ENCODE measurements around the gene GPC2. TPM values are rescaled to one million over a fixed set of nuclear protein-coding genes. Genes with fewer than 3 reads are reported as not detected.

The GPC2 gene
- total RNA-seq, 1 experiment from 2014 or later = 1.9 TPM

DNA sequence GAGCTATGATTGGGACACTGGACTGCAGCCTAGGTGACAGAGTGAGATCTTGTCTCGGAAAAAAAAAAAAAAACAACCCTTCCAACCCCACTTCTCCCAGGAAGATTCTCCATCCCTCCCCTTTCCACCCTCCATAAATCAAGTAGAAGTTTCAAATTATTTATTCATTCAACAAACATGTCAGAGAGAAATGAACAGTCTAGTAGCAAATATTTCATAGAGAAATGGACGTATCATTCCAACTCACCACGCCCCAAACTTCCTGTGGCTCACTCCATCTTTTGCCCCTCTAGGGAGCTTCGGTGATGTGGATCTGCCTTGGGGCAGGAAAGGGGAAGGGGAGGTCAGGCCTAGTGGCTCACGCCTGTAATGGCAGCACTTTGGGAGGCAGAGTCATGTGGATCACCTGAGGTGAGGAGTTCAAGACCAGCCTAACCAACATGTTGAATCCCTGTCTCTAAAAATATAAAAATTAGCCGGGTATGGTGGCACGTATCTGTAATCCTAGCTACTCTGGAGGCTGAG, 18.0 kb downstream of the GPC2 start:
- peak overlapping the region; percentile 90 for H3K4me2 ChIP-seq (ENCODE audit: low read depth, low read length, poor library complexity, severe bottlenecking)
- no peaks in the 10 kb centered on the region for H3K9me3 ChIP-seq (ENCODE audit: low read length)
- H3K9ac ChIP-seq (ENCODE audit: low read length) = peak overlapping the region; percentile 95
- H4K20me1 ChIP-seq (ENCODE audit: insufficient read depth, low read depth, low read length) = peaks cover 12% of the 10 kb centered on the region; the same call in 1 of the 2 replicates
- no peaks in the 10 kb centered on the region for H3K27me3 ChIP-seq (ENCODE audit: low read length)
- peaks cover 17% of the 10 kb centered on the region for H3K79me2 ChIP-seq (ENCODE audit: low read length)
- H3K9me2 ChIP-seq (replicated peaks; ENCODE audit: insufficient read depth, low read length) = no peaks in the 10 kb centered on the region
- H3K4me3 ChIP-seq (ENCODE audit: low read length) = peak overlapping the region; percentile 100
- H3K36me3 ChIP-seq (ENCODE audit: insufficient read depth, low read length) = peaks cover 6% of the 10 kb centered on the region
- peak overlapping the region; percentile 69; the same call in 1 of the 2 replicates for H2AFZ ChIP-seq (ENCODE audit: low read length)
- DNase-seq = peak; percentile 60
- H3K4me1 ChIP-seq (ENCODE audit: low read length) = peaks cover 23% of the 10 kb centered on the region
- H3K27ac ChIP-seq (ENCODE audit: low read length) = no peak overlapping the region

DNA sequence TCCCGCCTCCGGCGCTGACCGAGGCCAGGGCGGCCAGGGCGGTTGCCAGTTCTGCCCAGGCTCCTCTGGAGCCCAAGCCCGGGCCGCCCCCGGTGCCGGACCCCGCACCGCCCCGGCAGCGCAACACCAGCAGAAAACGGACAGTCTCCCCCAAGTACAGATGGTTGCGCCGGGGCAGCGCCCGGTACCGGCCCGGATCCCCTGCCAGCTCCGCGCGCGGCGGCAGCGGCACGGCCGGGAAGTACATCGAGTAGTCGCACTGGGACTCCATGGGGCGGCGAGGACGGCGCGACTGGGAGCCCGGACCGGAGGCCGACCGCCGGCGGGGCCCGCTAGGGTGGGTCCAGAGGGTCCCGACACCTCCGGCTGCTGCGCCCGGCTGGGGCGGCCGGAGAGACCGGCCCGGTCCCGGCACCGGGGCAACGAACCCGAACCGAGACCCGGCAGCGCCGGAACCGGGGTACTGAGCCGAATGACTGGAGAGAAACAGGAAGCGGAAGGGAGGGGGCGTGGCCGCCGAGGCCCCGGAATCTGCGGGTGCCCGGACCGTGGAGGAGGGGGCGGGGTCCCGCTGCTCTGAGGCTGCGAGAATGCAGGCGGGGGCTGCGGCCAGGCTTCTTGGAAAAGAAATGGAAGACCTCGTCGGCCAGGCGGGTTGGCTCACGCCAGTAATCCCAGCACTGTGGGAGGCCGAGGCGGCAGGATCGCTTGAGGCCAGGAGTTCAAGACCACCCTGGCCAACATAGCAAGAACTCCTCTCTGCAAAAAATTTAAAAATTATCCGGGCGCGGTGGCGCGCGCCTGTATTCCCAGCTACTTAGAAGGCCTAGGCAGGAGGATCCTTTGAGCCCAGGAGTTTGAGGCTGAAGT, 18.7 kb downstream of the GPC2 start, which contains the start of gene TRAPPC14:
TRAPPC14 (minus strand) TSS at position 495 of the 870 bp plus-strand sequence; CDS start at position 271, 224 bp downstream.
- Histone ChIP-seq H3K9me3 (ENCODE audit: low read length) (no peaks in the 10 kb centered on the region), H3K79me2 (ENCODE audit: low read length) (peaks cover 17% of the 10 kb centered on the region), H3K4me1 (ENCODE audit: low read length) (peaks cover 23% of the 10 kb centered on the region), H3K27ac (ENCODE audit: low read length) (peak within 1 kb of the TSS; percentile 54), H3K9me2 (replicated peaks; ENCODE audit: insufficient read depth, low read length) (no peaks in the 10 kb centered on the region), H3K4me2 (ENCODE audit: low read depth, low read length, poor library complexity, severe bottlenecking) (peak within 1 kb of the TSS; percentile 90), H3K27me3 (ENCODE audit: low read length) (no peaks in the 10 kb centered on the region), H3K9ac (ENCODE audit: low read length) (peak within 1 kb of the TSS; percentile 95), H4K20me1 (ENCODE audit: insufficient read depth, low read depth, low read length) (peaks cover 12% of the 10 kb centered on the region; the same call in 1 of the 2 replicates), H2AFZ (ENCODE audit: low read length) (peak within 1 kb of the TSS; percentile 69; the same call in 1 of the 2 replicates), H3K4me3 (ENCODE audit: low read length) (peak within 1 kb of the TSS; percentile 100), H3K36me3 (ENCODE audit: insufficient read depth, low read length) (peaks cover 6% of the 10 kb centered on the region)
- DNase-seq = peak; percentile 93

DNA sequence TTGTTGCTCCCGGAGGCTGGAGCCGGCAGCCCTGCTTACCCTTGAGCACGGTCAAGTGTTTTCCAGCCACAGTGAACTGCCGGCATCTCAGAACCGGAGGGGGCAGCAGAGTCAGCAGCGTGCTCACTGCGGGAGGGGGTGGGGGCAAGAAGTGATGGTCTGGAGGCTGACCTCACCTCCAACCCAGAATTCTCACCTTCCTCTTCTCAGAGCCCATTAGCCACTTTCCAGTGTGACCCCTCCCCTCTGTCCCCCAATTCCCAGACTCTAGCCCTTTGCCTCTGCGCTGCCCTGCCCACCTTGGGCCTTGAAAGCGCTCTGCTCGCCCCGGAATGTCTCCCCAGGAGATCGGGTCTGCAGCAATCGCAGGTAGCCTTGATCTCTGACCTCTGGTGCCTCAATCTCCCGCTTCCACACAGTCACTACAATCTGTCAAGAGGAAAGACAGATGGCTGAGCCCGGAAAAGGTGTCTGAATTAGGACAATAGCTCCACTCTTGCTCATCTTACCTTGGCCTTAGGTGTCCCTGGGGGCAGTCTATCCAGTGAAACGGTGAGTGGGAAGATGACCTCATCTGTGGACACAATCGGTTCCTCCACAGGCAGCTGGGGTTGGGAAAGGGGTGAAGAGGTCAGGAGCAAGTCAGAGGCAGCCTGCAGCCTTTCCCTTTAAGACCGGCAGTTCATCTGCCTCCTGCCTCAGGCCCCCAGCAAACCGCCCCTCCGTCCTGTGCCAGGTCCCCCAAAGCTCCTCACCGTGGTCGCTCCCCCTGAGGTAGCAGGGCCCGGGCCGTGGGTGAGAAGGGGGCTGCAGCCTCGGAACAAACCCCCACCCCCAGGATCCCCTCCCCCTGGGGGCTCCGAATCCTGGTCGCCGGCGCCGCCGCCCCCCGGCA, 19.6 kb downstream of the GPC2 start:
- no peak overlapping the region for H2AFZ ChIP-seq (ENCODE audit: low read length)

DNA sequence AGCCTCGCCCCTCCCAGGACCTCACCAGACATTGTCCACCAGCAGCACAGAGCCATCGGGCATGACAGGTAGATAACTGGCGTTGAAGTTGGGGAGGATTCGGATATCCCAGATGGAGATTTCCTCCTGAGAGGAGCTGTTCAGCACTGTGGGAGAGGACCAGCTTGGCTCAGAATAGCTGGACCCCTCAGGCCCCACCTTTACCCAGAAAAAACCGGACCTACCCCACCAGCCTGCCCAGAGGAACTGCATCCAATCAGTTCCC, 20.2 kb downstream of the GPC2 start:
- H3K79me2 ChIP-seq (ENCODE audit: low read length) = peaks cover 21% of the 10 kb centered on the region
- H3K4me1 ChIP-seq (ENCODE audit: low read length) = peaks cover 33% of the 10 kb centered on the region
- H3K27me3 ChIP-seq (ENCODE audit: low read length) = no peaks in the 10 kb centered on the region
- H3K9me3 ChIP-seq (ENCODE audit: low read length) = no peaks in the 10 kb centered on the region
- no peaks in the 10 kb centered on the region for H3K9me2 ChIP-seq (replicated peaks; ENCODE audit: insufficient read depth, low read length)
- peak overlapping the region; percentile 100 for H3K4me3 ChIP-seq (ENCODE audit: low read length)
- H4K20me1 ChIP-seq (ENCODE audit: insufficient read depth, low read depth, low read length) = peaks cover 12% of the 10 kb centered on the region; the same call in 1 of the 2 replicates
- peak overlapping the region; percentile 34; the same call in 1 of the 2 replicates for H3K27ac ChIP-seq (ENCODE audit: low read length)
- no peak for DNase-seq
- peaks cover 6% of the 10 kb centered on the region for H3K36me3 ChIP-seq (ENCODE audit: insufficient read depth, low read length)
- H3K4me2 ChIP-seq (ENCODE audit: low read depth, low read length, poor library complexity, severe bottlenecking) = peak overlapping the region; percentile 90
- H2AFZ ChIP-seq (ENCODE audit: low read length) = no peak overlapping the region
- peak overlapping the region; percentile 95 for H3K9ac ChIP-seq (ENCODE audit: low read length)

More for the DNA sequence above, 19.6 kb downstream of the GPC2 start:
- H3K27ac ChIP-seq (ENCODE audit: low read length) = peak overlapping the region; percentile 54
- peak; percentile 61 for DNase-seq
- H3K79me2 ChIP-seq (ENCODE audit: low read length) = peaks cover 21% of the 10 kb centered on the region
- peaks cover 27% of the 10 kb centered on the region for H3K4me1 ChIP-seq (ENCODE audit: low read length)
- no peaks in the 10 kb centered on the region for H3K27me3 ChIP-seq (ENCODE audit: low read length)
- H3K4me3 ChIP-seq (ENCODE audit: low read length) = peak overlapping the region; percentile 100
- peaks cover 12% of the 10 kb centered on the region; the same call in 1 of the 2 replicates for H4K20me1 ChIP-seq (ENCODE audit: insufficient read depth, low read depth, low read length)
- peak overlapping the region; percentile 90 for H3K4me2 ChIP-seq (ENCODE audit: low read depth, low read length, poor library complexity, severe bottlenecking)
- no peaks in the 10 kb centered on the region for H3K9me3 ChIP-seq (ENCODE audit: low read length)
- no peaks in the 10 kb centered on the region for H3K9me2 ChIP-seq (replicated peaks; ENCODE audit: insufficient read depth, low read length)
- peaks cover 6% of the 10 kb centered on the region for H3K36me3 ChIP-seq (ENCODE audit: insufficient read depth, low read length)
- peak overlapping the region; percentile 95 for H3K9ac ChIP-seq (ENCODE audit: low read length)

DNA sequence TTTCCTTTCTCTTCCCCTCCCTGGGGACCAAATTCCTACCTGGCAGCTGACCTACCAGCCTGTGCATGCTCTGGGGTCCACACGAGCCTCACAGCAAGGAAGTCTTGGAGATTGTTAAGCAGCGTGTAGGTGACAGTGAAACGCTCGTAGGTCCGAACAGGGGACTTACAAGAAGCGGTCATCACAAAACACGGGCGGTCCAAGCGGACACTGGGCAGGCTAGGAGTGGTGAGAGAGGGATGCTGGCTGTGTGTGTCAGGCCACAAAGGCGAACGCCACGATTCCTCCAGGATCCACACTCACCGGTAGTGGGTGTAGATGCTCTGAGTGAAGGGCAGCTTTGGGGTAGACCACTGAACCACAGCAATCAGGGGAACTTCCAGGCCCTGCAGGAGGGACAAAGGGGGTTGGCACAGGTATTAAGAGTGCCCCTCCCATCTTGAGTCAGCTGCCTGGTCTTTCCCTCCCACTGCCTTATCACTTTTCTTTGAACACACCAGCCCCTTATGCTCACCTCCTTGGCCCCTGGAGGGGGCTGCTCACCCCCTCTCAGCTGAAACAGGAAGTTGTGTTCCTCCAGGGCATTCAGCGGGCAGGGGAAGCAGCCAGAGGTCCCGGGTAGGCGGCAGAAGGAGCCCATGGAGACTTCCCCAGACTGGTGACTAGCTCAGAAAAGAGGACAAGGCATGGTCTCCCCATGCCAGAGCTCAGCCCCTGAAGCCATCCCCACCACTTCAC, 20.7 kb downstream of the GPC2 start:
- no peaks in the 10 kb centered on the region for H3K27me3 ChIP-seq (ENCODE audit: low read length)
- peaks cover 38% of the 10 kb centered on the region for H3K4me1 ChIP-seq (ENCODE audit: low read length)
- H3K9ac ChIP-seq (ENCODE audit: low read length) = peak overlapping the region; percentile 95
- peaks cover 21% of the 10 kb centered on the region for H3K79me2 ChIP-seq (ENCODE audit: low read length)
- no peaks in the 10 kb centered on the region for H3K9me3 ChIP-seq (ENCODE audit: low read length)
- peaks cover 9% of the 10 kb centered on the region for H3K36me3 ChIP-seq (ENCODE audit: insufficient read depth, low read length)
- H3K4me3 ChIP-seq (ENCODE audit: low read length) = peak overlapping the region; percentile 100; the same call in 1 of the 2 replicates
- peak; percentile 62 for DNase-seq
- peak overlapping the region; percentile 34; the same call in 1 of the 2 replicates for H3K27ac ChIP-seq (ENCODE audit: low read length)
- peak overlapping the region; percentile 90 for H3K4me2 ChIP-seq (ENCODE audit: low read depth, low read length, poor library complexity, severe bottlenecking)
- H4K20me1 ChIP-seq (ENCODE audit: insufficient read depth, low read depth, low read length) = peaks cover 12% of the 10 kb centered on the region; the same call in 1 of the 2 replicates
- no peaks in the 10 kb centered on the region for H3K9me2 ChIP-seq (replicated peaks; ENCODE audit: insufficient read depth, low read length)
- H2AFZ ChIP-seq (ENCODE audit: low read length) = no peak overlapping the region

DNA sequence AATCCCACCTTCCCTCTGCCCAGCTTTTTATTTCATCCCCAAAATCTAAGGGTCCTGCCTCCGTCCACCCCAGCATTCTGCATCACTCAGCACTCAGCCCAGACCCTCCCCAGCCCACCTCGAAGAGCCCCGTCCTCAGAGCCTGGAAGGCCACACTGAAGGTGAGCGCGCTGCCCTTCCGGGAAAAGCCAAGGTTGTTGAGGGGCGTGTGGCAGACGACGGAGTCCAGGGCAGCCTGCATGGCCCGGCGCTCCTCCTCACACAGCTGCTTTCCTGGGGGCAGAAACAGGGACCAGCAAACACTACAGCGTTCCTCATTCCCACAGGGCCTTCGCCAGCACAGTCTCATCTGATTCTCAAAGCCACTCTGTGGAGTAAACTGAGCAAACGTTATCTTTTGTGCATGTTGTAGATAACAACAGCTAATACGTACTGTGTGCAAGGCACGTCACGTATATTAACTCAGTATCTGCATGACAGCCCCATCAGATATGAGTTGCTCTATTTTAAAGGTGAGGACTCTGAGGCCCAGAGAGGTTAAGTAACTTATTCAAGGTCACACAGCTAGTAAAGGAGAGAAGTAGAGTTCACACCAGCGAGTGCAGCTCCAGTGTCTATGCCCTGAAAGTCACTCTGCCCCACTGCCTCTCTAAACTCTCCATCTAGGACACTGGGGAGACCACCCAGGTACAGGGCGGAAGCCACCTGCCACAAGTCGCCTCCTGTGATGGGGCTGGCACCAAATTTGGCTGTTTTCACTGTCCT, 21.4 kb downstream of the GPC2 start:
- Histone ChIP-seq H3K36me3 (ENCODE audit: insufficient read depth, low read length) (peaks cover 9% of the 10 kb centered on the region), H3K9me2 (replicated peaks; ENCODE audit: insufficient read depth, low read length) (no peaks in the 10 kb centered on the region), H3K79me2 (ENCODE audit: low read length) (peaks cover 23% of the 10 kb centered on the region), H3K9ac (ENCODE audit: low read length) (no peak overlapping the region), H3K4me1 (ENCODE audit: low read length) (peaks cover 39% of the 10 kb centered on the region), H3K27me3 (ENCODE audit: low read length) (no peaks in the 10 kb centered on the region), H4K20me1 (ENCODE audit: insufficient read depth, low read depth, low read length) (peaks cover 12% of the 10 kb centered on the region; the same call in 1 of the 2 replicates), H3K4me3 (ENCODE audit: low read length) (no peak overlapping the region), H3K27ac (ENCODE audit: low read length) (no peak overlapping the region), H2AFZ (ENCODE audit: low read length) (no peak overlapping the region), H3K4me2 (ENCODE audit: low read depth, low read length, poor library complexity, severe bottlenecking) (peak overlapping the region; percentile 18), H3K9me3 (ENCODE audit: low read length) (no peaks in the 10 kb centered on the region)
- DNase-seq = peak; percentile 49

All from Karpas-422 (cell line).